Keratinocyte (primary cell): ENCODE data around the gene FMR1. TPM values are rescaled to one million over a fixed set of nuclear protein-coding genes. Genes with fewer than 3 reads are reported as not detected.

Experiments
- DNase-seq: peaks from one replicate; pipeline ENCODE4 v3.0.0-alpha.2; 2011; ENCODE audit warnings: low read depth, missing footprints, low spot score
- FAIRE-seq: peaks from 2 replicates; lab custom pipeline; 2011; peaks lifted over from hg19 to GRCh38; lab: Jason Lieb, UNC
- H2AFZ ChIP-seq: 2 replicates; pipeline ENCODE4 v1.6.0; 2012; ENCODE audit warnings: low read length, control low read depth, inconsistent platforms; ENCODE audit not compliant: control insufficient read depth
- H3K27ac ChIP-seq: 2 replicates; pipeline ENCODE4 v1.5.1; 2011; ENCODE audit warnings: low read length; ENCODE audit not compliant: control insufficient read depth, insufficient read depth
- H3K27me3 ChIP-seq: 3 replicates; pipeline ENCODE4 v1.6.0; 2011; ENCODE audit warnings: low read length; ENCODE audit not compliant: control insufficient read depth, insufficient read depth; ENCODE audit errors: extremely low read depth
- H3K36me3 ChIP-seq, 2 experiments: 2 replicates in 1 of 2; 3 replicates in 1 of 2; pipeline ENCODE4 v1.5.1; 2011; ENCODE audit warnings: low read length in 2 of 2, mild to moderate bottlenecking in 1 of 2; ENCODE audit not compliant: control insufficient read depth in 2 of 2, insufficient read depth in 2 of 2; ENCODE audit errors: extremely low read depth in 1 of 2
- H3K4me1 ChIP-seq: 3 replicates; pipeline ENCODE4 v1.5.1; 2011; ENCODE audit warnings: low read length; ENCODE audit not compliant: control insufficient read depth, insufficient read depth; ENCODE audit errors: extremely low read depth
- H3K4me2 ChIP-seq: 3 replicates; pipeline ENCODE4 v1.6.0; 2011; ENCODE audit warnings: low read depth, low read length; ENCODE audit not compliant: control insufficient read depth, insufficient read depth; ENCODE audit errors: extremely low read depth
- H3K4me3 ChIP-seq, 3 experiments: fragments of 200-600 bp in 1 of 3; sonication (generic) in 1 of 3; 2 replicates in 2 of 3; 3 replicates in 1 of 3; pipeline ENCODE4 v1.5.1; 2011 to 2016; ENCODE audit warnings: low read length in 3 of 3, mild to moderate bottlenecking in 3 of 3, control low read depth in 2 of 3, inconsistent platforms in 1 of 3, low read depth in 1 of 3, mixed read lengths in 1 of 3, mixed run types in 1 of 3, moderate library complexity in 1 of 3; ENCODE audit not compliant: control insufficient read depth in 2 of 3, insufficient read depth in 2 of 3; ENCODE audit errors: extremely low read depth in 1 of 3
- H3K79me2 ChIP-seq: 2 replicates; pipeline ENCODE4 v1.6.0; 2012; ENCODE audit warnings: low read length; ENCODE audit not compliant: control insufficient read depth, insufficient read depth
- H3K9ac ChIP-seq: 3 replicates; pipeline ENCODE4 v1.6.0; 2011; ENCODE audit warnings: low read length; ENCODE audit not compliant: control insufficient read depth, insufficient read depth; ENCODE audit errors: extremely low read depth
- H3K9me1 ChIP-seq: 3 replicates; pipeline ENCODE4 v1.6.0; 2011; ENCODE audit warnings: low read length; ENCODE audit not compliant: control insufficient read depth, insufficient read depth; ENCODE audit errors: extremely low read depth
- H3K9me3 ChIP-seq: 2 replicates; pipeline ENCODE4 v1.5.1; 2012; ENCODE audit warnings: low read depth, low read length; ENCODE audit not compliant: control insufficient read depth
- H4K20me1 ChIP-seq: 3 replicates; pipeline ENCODE4 v1.6.0; 2011; ENCODE audit warnings: low read length; ENCODE audit not compliant: control insufficient read depth, insufficient read depth; ENCODE audit errors: extremely low read depth
- CTCF ChIP-seq, 3 experiments: IDR thresholded peaks in 1 of 3; conservative IDR thresholded peaks in 1 of 3; optimal IDR thresholded peaks in 1 of 3; 2 replicates in 2 of 3; 3 replicates in 1 of 3; pipeline versions ENCODE3 to v1.5.1; 2011; ENCODE audit warnings: low read length in 3 of 3, mild to moderate bottlenecking in 3 of 3, moderate library complexity in 2 of 3, control low read depth in 1 of 3, inconsistent platforms in 1 of 3; ENCODE audit not compliant: insufficient read depth in 2 of 3; ENCODE audit errors: extremely low read depth in 1 of 3
- EZH2 ChIP-seq: IDR thresholded peaks from one replicate; pipeline ENCODE4 v1.6.1; 2012; ENCODE audit warnings: inconsistent platforms, mild to moderate bottlenecking, low read length, moderate library complexity
- dilution Hi-C: fragments of 300-500 bp; cut with MboI; formaldehyde crosslinking; loops from one replicate; pipeline ENCODE4 v1.7.0; 2020; ENCODE audit warnings: low sequenced_read_pairs; ENCODE audit not compliant: extremely low pct_ligation_motif_present
- polyA plus RNA-seq, 5 experiments: library from polyadenylated mRNA; depleted of rRNA in 3 of 5; stranded (reverse) in 3 of 5; stranded (forward) in 1 of 5; unstranded in 1 of 5; fragments of >200 nt; gene quantifications; 1 replicate in 1 of 5; 2 replicates in 3 of 5; 3 replicates in 1 of 5; pipeline versions ENCODE4 v1.2.1 to v1.2.3, GENCODE V29; 2011 to 2012; ENCODE audit warnings: missing spikeins in 2 of 5, low read depth in 1 of 5, low replicate concordance in 1 of 5

The FMR1 gene
- polyA plus RNA-seq, 1 donor (not counting 4 experiments of a cell fraction or from before 2014, with no cell fraction given) = 26.0 TPM

- H3K9ac ChIP-seq = no peak overlapping the region
- dilution Hi-C loops = no loop called here
- no peak overlapping the region for H3K4me3 ChIP-seq
- H3K27ac ChIP-seq = no peak overlapping the region
- H2AFZ ChIP-seq = no peak overlapping the region
- H3K4me1 ChIP-seq = no peaks in the 10 kb centered on the region
- no peaks in the 10 kb centered on the region for H3K9me1 ChIP-seq
- H3K79me2 ChIP-seq = no peaks in the 10 kb centered on the region
- TF ChIP-seq CTCF (optimal IDR thresholded peaks at IDR 0.05 in 1 of 3, IDR thresholded peaks at IDR 0.05 in 1 of 3, conservative IDR thresholded peaks at IDR 0.05 in 1 of 3; ENCODE audit: extremely low read depth in 1 of 3, insufficient read depth in 2 of 3, low read length in 3 of 3) (no peak), EZH2 (no peak)
- no peaks in the 10 kb centered on the region for H3K27me3 ChIP-seq
- FAIRE-seq (no peak), DNase-seq (no peak)
- H3K4me2 ChIP-seq = no peak overlapping the region
- no peaks in the 10 kb centered on the region for H3K36me3 ChIP-seq
- no peaks in the 10 kb centered on the region for H4K20me1 ChIP-seq
- H3K9me3 ChIP-seq = no peaks in the 10 kb centered on the region
Measured at GRCh38 chrX:147962476-147962875, 50.8 kb downstream of the FMR1 start.

GRCh38 chrX:147978931-147979330 is 67.2 kb downstream of the FMR1 start:
- Histone ChIP-seq H2AFZ (no peak overlapping the region), H3K27me3 (no peaks in the 10 kb centered on the region), H3K36me3 (no peaks in the 10 kb centered on the region), H3K79me2 (no peaks in the 10 kb centered on the region), H4K20me1 (no peaks in the 10 kb centered on the region), H3K9ac (no peak overlapping the region), H3K27ac (no peak overlapping the region), H3K4me3 (no peak overlapping the region), H3K4me2 (no peak overlapping the region), H3K9me3 (no peaks in the 10 kb centered on the region), H3K9me1 (no peaks in the 10 kb centered on the region), H3K4me1 (no peaks in the 10 kb centered on the region)
- dilution Hi-C loops = no loop called here
- FAIRE-seq (no peak), DNase-seq (peak; percentile 42)
- TF ChIP-seq EZH2 (no peak), CTCF (optimal IDR thresholded peaks at IDR 0.05 in 1 of 3, IDR thresholded peaks at IDR 0.05 in 1 of 3, conservative IDR thresholded peaks at IDR 0.05 in 1 of 3; ENCODE audit: extremely low read depth in 1 of 3, insufficient read depth in 2 of 3, low read length in 3 of 3) (no peak)
